ENCODE measurements around the gene COA5.

Gene COA5

GRCh38 chr2:98608962-98609604 is 771 bp upstream of the COA5 start:
- no peak for DNase-seq (ENCODE audit: extremely low spot score)
- no peak for TF ChIP-seq CTCF (IDR thresholded peaks at IDR 0.05; ENCODE audit: control extremely low read depth, extremely low read depth, low read depth, missing control alignments)
- POLR2A ChIA-PET = no interaction called here
- CTCF ChIA-PET = interaction anchor here (0.7 to 2.0 kb wide), 4 partner anchors 52 to 909 kb away, joined by 3 to 5 read pairs (median 4); no protein-coding TSS in a partner anchor

GRCh38 chr2:98607741-98608115 is 584 bp downstream of the COA5 start:
- CTCF ChIA-PET = interaction anchor here (1.4 to 3.0 kb wide), 3 partner anchors 39 to 195 kb away, joined by 3 to 9 read pairs (median 5); no protein-coding TSS in a partner anchor
- no peak for TF ChIP-seq CTCF (IDR thresholded peaks at IDR 0.05; ENCODE audit: control extremely low read depth, extremely low read depth, low read depth, missing control alignments)
- POLR2A ChIA-PET = no interaction called here
- DNase-seq (ENCODE audit: extremely low spot score) = no peak

GRCh38 chr2:98607104-98607503 is 1.2 kb downstream of the COA5 start:
- POLR2A ChIA-PET = no interaction called here
- TF ChIP-seq CTCF (IDR thresholded peaks at IDR 0.05; ENCODE audit: control extremely low read depth, extremely low read depth, low read depth, missing control alignments) = no peak
- DNase-seq (ENCODE audit: extremely low spot score) = no peak
- CTCF ChIA-PET = interaction anchor here (1.4 to 3.0 kb wide), 2 partner anchors 38 to 194 kb away, joined by 3 to 9 read pairs; no protein-coding TSS in a partner anchor

GRCh38 chr2:98606431-98606830 is 1.9 kb downstream of the COA5 start:
- DNase-seq (ENCODE audit: extremely low spot score) = no peak
- no peak for TF ChIP-seq CTCF (IDR thresholded peaks at IDR 0.05; ENCODE audit: control extremely low read depth, extremely low read depth, low read depth, missing control alignments)
- ChIA-PET POLR2A (no interaction called here), CTCF (interaction anchor here (1.3 to 3.0 kb wide), 2 partner anchors 10 to 194 kb away, joined by 3 to 9 read pairs; no protein-coding TSS in a partner anchor)

GRCh38 chr2:98605076-98605475 is 3.2 kb downstream of the COA5 start:
- ChIA-PET CTCF (interaction anchor here (2.3 to 3.0 kb wide), 2 partner anchors 15 to 192 kb away, joined by 9 read pairs; no protein-coding TSS in a partner anchor), POLR2A (no interaction called here)
- no peak for TF ChIP-seq CTCF (IDR thresholded peaks at IDR 0.05; ENCODE audit: control extremely low read depth, extremely low read depth, low read depth, missing control alignments)
- DNase-seq (ENCODE audit: extremely low spot score) = no peak

GRCh38 chr2:98604547-98604946 is 3.8 kb downstream of the COA5 start:
- ChIA-PET POLR2A (no interaction called here), CTCF (interaction anchor here (2.3 to 4.4 kb wide), 2 partner anchors 14 to 192 kb away, joined by 9 to 22 read pairs; no protein-coding TSS in a partner anchor)
- no peak for TF ChIP-seq CTCF (IDR thresholded peaks at IDR 0.05; ENCODE audit: control extremely low read depth, extremely low read depth, low read depth, missing control alignments)
- no peak for DNase-seq (ENCODE audit: extremely low spot score)
